Measurements from ENCODE around the gene PLA2G5. TPM values are rescaled to one million over a fixed set of nuclear protein-coding genes. Genes with fewer than 3 reads are reported as not detected.

PLA2G5 gene
- total RNA-seq, 6 experiments from 2014 or later = not detected

GRCh38 chr1:20070357-20070756, 363 bp downstream of the PLA2G5 start:
- Mint-ChIP-seq H3K36me3 (ENCODE audit: low read depth) (no peaks in the 10 kb centered on the region), H3K27me3 (ENCODE audit: insufficient read depth) (peaks cover 32% of the 10 kb centered on the region), H3K27ac (no peak overlapping the region), H3K4me1 (ENCODE audit: low read depth) (peaks cover 12% of the 10 kb centered on the region; the same call in 1 of the 2 replicates), H3K9me3 (no peaks in the 10 kb centered on the region), H3K4me3 (no peak overlapping the region)
- TF ChIP-seq CTCF (IDR thresholded peaks at IDR 0.05) = no peak
- no peak for DNase-seq

GRCh38 chr1:20071416-20071815, 1.4 kb downstream of the PLA2G5 start:
- H3K9me3 Mint-ChIP-seq = no peaks in the 10 kb centered on the region
- H3K4me3 Mint-ChIP-seq = no peak overlapping the region
- H3K4me1 Mint-ChIP-seq (ENCODE audit: low read depth) = peaks cover 12% of the 10 kb centered on the region; the same call in 1 of the 2 replicates
- no peak for TF ChIP-seq CTCF (IDR thresholded peaks at IDR 0.05)
- DNase-seq = no peak
- H3K36me3 Mint-ChIP-seq (ENCODE audit: low read depth) = no peaks in the 10 kb centered on the region
- peaks cover 34% of the 10 kb centered on the region for H3K27me3 Mint-ChIP-seq (ENCODE audit: insufficient read depth)
- no peak overlapping the region for H3K27ac Mint-ChIP-seq

DNA sequence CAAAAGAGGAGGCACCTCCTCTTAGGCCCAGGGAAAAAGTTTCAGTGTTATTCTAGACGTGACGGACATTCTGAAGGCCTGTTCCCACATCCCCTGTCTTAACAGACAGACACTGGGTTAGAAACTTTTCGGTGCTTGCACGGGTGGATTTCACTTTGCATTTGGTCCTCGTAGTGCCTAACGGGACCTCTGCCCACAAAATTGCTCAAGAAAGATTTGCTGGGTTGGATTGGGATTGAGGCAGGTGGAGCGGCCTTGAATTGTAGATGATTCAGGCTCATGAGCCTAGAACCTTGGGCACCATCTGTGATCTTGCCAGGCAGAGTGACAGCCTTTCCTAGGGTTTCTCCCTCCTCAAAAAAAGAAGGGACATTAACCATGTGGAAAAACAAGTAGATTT, 2.8 kb downstream of the PLA2G5 start:
- Mint-ChIP-seq H3K9me3 (no peaks in the 10 kb centered on the region; the same call in 1 of the 2 replicates), H3K4me3 (no peak overlapping the region), H3K4me1 (ENCODE audit: low read depth) (peaks cover 12% of the 10 kb centered on the region; the same call in 1 of the 2 replicates), H3K36me3 (ENCODE audit: low read depth) (no peaks in the 10 kb centered on the region), H3K27ac (no peak overlapping the region), H3K27me3 (ENCODE audit: insufficient read depth) (peaks cover 38% of the 10 kb centered on the region)
- no peak for DNase-seq
- TF ChIP-seq CTCF (IDR thresholded peaks at IDR 0.05) = no peak

DNA sequence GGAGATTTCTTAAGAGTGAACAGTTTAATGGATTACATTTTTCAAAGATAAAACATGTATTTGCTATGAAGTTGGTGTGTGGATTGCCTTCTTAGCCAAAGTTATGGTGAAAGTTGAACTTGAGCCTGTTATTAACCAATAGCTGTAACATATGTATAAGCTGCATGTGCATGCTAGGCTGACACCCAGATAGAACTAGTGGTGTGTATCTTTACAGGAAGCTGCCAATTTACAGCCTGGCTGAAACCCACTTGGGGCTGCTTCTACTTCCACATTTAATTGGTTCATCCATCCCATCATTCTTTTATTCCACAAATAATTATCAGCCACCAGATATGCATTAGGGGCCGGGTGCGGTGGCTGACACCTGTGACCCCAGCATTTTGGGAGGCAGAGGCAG, 3.3 kb downstream of the PLA2G5 start:
- DNase-seq = no peak
- Mint-ChIP-seq H3K27ac (no peak overlapping the region), H3K4me1 (ENCODE audit: low read depth) (peaks cover 12% of the 10 kb centered on the region; the same call in 1 of the 2 replicates), H3K27me3 (ENCODE audit: insufficient read depth) (peaks cover 43% of the 10 kb centered on the region), H3K4me3 (no peak overlapping the region), H3K36me3 (ENCODE audit: low read depth) (no peaks in the 10 kb centered on the region), H3K9me3 (no peaks in the 10 kb centered on the region; the same call in 1 of the 2 replicates)
- no peak for TF ChIP-seq CTCF (IDR thresholded peaks at IDR 0.05)

DNA sequence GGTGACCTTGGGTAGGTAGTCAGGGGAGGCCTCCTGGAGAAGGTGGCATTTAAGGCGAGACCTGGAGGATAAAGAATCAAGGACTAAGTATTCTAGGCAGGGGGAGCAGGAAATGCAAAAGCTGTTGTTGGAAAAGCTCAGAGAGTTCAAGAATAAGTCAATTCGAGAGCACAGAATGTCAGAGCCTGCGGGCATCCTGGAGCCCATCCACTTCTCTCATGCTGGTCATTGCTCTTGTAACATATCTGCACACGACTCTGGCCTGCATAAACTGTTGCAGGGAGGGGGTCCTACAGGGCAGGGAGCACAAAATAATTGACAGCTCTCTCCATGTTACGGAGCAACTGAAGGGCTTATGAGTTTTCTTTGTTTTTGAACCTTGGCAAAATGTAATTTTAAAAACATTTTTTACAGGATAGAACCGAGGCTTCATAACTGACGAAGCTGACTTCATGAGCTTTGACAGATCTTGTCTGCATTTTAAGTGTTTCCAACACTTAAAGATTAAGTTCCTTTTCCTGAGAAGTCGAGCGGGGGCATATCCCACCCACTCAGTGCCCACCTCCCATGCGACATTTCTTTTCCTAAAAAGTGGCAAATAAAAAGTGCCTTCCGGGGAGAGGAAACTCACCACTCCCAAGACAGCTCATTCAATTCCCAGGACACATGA, 4.2 kb downstream of the PLA2G5 start:
- no peaks in the 10 kb centered on the region; the same call in 1 of the 2 replicates for H3K9me3 Mint-ChIP-seq
- H3K4me3 Mint-ChIP-seq = no peak overlapping the region
- peaks cover 46% of the 10 kb centered on the region for H3K27me3 Mint-ChIP-seq (ENCODE audit: insufficient read depth)
- peaks cover 11% of the 10 kb centered on the region; the same call in 1 of the 2 replicates for H3K4me1 Mint-ChIP-seq (ENCODE audit: low read depth)
- no peaks in the 10 kb centered on the region for H3K36me3 Mint-ChIP-seq (ENCODE audit: low read depth)
- DNase-seq = no peak
- no peak overlapping the region for H3K27ac Mint-ChIP-seq
- TF ChIP-seq CTCF (IDR thresholded peaks at IDR 0.05) = no peak
